ENCODE data around the gene TLK2. TPM values are rescaled to one million over a fixed set of nuclear protein-coding genes. Genes with fewer than 3 reads are reported as not detected.

Gene TLK2
- total RNA-seq, 2 donors from 2014 or later: 39.0 to 44.1 TPM

GRCh38 chr17:62562656-62563055 is 84.0 kb downstream of the TLK2 start:
- intact Hi-C loops (cut with DNase I): no loop called here
- no peak overlapping the region for H3K27ac ChIP-seq
- peaks cover 7% of the 10 kb centered on the region for H3K36me3 ChIP-seq
- no peak overlapping the region for H3K4me3 ChIP-seq
- peak; percentile 31 for DNase-seq
- no peaks in the 10 kb centered on the region for H3K27me3 ChIP-seq
- TF ChIP-seq CTCF (IDR thresholded peaks at IDR 0.05): no peak
- H3K9me3 ChIP-seq: no peaks in the 10 kb centered on the region
- no peak overlapping the region for H3K9ac ChIP-seq (ENCODE audit: low read depth in 2 of 2, low read length in 2 of 2)
- H3K4me1 ChIP-seq: no peaks in the 10 kb centered on the region

- Histone ChIP-seq H3K9me3 (no peaks in the 10 kb centered on the region), H3K36me3 (peaks cover 11% of the 10 kb centered on the region), H3K4me3 (no peak overlapping the region), H3K9ac (ENCODE audit: low read depth in 2 of 2, low read length in 2 of 2) (no peak overlapping the region), H3K4me1 (no peaks in the 10 kb centered on the region), H3K27ac (no peak overlapping the region), H3K27me3 (no peaks in the 10 kb centered on the region)
- no peak for TF ChIP-seq CTCF (IDR thresholded peaks at IDR 0.05)
- DNase-seq: no peak
- intact Hi-C loops (cut with DNase I): no loop called here
Measured at GRCh38 chr17:62565817-62566216, 87.2 kb downstream of the TLK2 start.

DNA sequence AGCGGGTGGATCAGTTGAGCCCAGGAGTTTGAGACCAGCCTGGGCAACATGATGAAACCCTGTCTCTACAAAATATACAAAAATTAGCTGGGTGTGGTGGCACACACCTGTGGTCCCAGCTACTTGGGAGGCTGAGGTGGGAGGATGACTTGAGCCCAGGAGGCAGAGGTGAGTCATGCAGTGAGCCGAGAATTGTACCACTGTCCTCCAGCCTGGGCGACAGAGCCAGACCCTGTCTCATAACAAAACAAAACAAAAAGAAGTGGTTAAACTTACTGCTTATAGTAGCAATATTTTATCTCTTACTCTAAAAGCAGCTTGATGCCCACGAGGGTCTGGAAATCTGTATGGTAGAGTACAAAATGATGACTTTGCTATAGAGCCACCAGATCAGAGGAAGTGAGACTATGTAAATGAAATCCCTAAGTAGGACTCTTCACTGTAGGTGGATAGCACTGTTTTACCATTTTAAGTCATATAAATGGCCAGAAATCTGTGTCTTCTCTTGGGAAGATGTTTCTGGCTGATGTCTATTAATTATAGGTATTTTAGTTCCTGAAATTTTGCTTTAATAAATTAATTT is 88.5 kb downstream of the TLK2 start:
- DNase-seq: no peak
- Histone ChIP-seq H3K4me3 (no peak overlapping the region), H3K27me3 (no peaks in the 10 kb centered on the region), H3K9me3 (no peaks in the 10 kb centered on the region), H3K4me1 (no peaks in the 10 kb centered on the region), H3K9ac (ENCODE audit: low read depth in 2 of 2, low read length in 2 of 2) (no peak overlapping the region), H3K27ac (no peak overlapping the region), H3K36me3 (peaks cover 11% of the 10 kb centered on the region)
- intact Hi-C loops (cut with DNase I): no loop called here
- TF ChIP-seq CTCF (IDR thresholded peaks at IDR 0.05): no peak

DNA sequence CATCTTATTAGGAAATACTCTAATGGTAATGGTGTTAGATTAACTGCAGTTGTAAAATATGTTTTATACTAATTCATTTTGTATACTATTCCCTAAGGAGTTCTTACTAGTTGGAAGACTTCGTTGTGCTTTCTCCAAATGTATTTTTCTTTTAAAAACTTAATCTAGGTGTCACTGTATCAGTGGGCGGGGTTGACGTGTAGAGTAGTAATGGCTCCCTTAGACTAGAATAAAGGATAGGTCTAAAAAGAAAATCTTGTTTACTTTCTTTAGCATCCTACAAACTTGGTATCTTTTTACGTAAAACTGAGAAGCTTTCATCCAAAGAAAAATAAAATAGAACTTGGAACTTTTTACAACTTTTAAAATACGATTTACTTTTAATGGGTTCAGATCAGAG is 93.9 kb downstream of the TLK2 start:
- intact Hi-C loops (cut with DNase I): no loop called here
- peaks cover 8% of the 10 kb centered on the region for H3K36me3 ChIP-seq
- no peak overlapping the region for H3K27ac ChIP-seq
- no peaks in the 10 kb centered on the region for H3K27me3 ChIP-seq
- no peak for TF ChIP-seq CTCF (IDR thresholded peaks at IDR 0.05)
- H3K9me3 ChIP-seq: no peaks in the 10 kb centered on the region
- no peaks in the 10 kb centered on the region for H3K4me1 ChIP-seq
- DNase-seq: no peak
- H3K9ac ChIP-seq (ENCODE audit: low read depth in 2 of 2, low read length in 2 of 2): no peak overlapping the region
- H3K4me3 ChIP-seq: no peak overlapping the region

DNA sequence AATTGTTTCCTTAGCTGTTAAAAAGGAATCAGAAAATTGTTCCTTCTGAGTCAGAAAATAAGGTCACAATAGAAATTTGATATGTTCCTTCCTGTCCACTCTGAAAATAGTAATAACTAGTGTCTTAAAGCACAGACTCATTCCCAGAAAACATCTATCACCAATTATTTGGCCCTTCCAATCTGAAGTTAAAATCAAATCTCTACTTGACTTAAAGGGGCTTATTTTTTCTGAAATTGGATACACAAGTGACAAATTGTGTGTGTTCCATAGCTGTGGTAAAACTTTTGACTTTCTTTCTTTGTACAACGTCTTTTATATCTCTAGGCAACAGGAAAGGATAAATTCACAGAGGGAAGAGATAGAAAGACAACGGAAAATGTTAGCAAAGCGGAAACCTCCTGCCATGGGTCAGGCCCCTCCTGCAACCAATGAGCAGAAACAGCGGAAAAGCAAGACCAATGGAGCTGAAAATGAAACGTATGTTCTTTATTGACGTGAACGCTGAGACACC is 94.3 kb downstream of the TLK2 start:
- Histone ChIP-seq H3K4me1 (no peaks in the 10 kb centered on the region), H3K36me3 (peaks cover 5% of the 10 kb centered on the region), H3K4me3 (no peak overlapping the region), H3K27ac (no peak overlapping the region), H3K27me3 (no peaks in the 10 kb centered on the region), H3K9ac (ENCODE audit: low read depth in 2 of 2, low read length in 2 of 2) (no peak overlapping the region), H3K9me3 (no peaks in the 10 kb centered on the region)
- DNase-seq: no peak
- TF ChIP-seq CTCF (IDR thresholded peaks at IDR 0.05): no peak
- intact Hi-C loops (cut with DNase I): no loop called here
